Peyer's patch (tissue), 4 donors: ENCODE results near the gene CCDC51. TPM values are rescaled to one million over a fixed set of nuclear protein-coding genes. Genes with fewer than 3 reads are reported as not detected.
"Not testable (repeated sequence)": the region's sequence is repeated elsewhere in the genome, so short reads cannot be mapped to it uniquely, and the experiment has no call there.

Experiments used
- DNase-seq, 3 donors: peaks; one replicate each; pipeline ENCODE4 v3.0.0-alpha.2; 2017 to 2019
- H3K27ac ChIP-seq, 4 donors: fragments of 200-600 bp; sonication (generic); one replicate each; pipeline ENCODE4 v1.5.1; 2016 to 2019
- H3K27me3 ChIP-seq, 2 donors: fragments of 200-600 bp; sonication (generic); one replicate each; pipeline ENCODE4 v1.5.1; 2019
- H3K36me3 ChIP-seq, 3 donors: fragments of 200-600 bp; sonication (generic); one replicate each; pipeline ENCODE4 v1.5.1; 2016 to 2019
- H3K4me1 ChIP-seq, 4 donors: fragments of 200-600 bp; sonication (generic); one replicate each; pipeline ENCODE4 v1.5.1; 2016 to 2019
- H3K4me3 ChIP-seq, 4 donors: fragments of 200-600 bp; sonication (generic); 1 replicate in 3 of 4; 2 replicates in 1 of 4; pipeline ENCODE4 v1.5.1; 2016 to 2019; ENCODE audit warnings: mild to moderate bottlenecking in 1 of 4
- H3K9me3 ChIP-seq, 4 donors: fragments of 200-600 bp; sonication (generic); one replicate each; pipeline ENCODE4 v1.5.1; 2016 to 2019; ENCODE audit warnings: mild to moderate bottlenecking in 1 of 4
- CTCF ChIP-seq, 6 experiments: fragments of 450-650 bp in 4 of 6; fragments of 200-600 bp in 2 of 6; sonication (generic) in 1 of 6; IDR thresholded peaks; one replicate each; pipeline ENCODE4 v1.5.1; 2017 to 2019; ENCODE audit warnings: antibody characterized with exemption in 6 of 6, mild to moderate bottlenecking in 3 of 6, moderate library complexity in 1 of 6
- POLR2A ChIP-seq, 2 donors: fragments of 450-650 bp; IDR thresholded peaks; one replicate each; pipeline ENCODE4 v1.5.1; 2017; ENCODE audit warnings: antibody characterized with exemption in 2 of 2, mild to moderate bottlenecking in 2 of 2, moderate library complexity in 2 of 2
- total RNA-seq, 4 donors: library from RNA; depleted of rRNA; stranded (reverse); fragments of >200 nt; gene quantifications; one replicate each; pipeline ENCODE4 v1.1.0, GENCODE V29; 2016

The CCDC51 gene
- total RNA-seq, 4 donors from 2014 or later = 7.4 to 13.1 (median 9.1) TPM

- no peak for TF ChIP-seq POLR2A (IDR thresholded peaks at IDR 0.05)
- no peak for TF ChIP-seq CTCF (IDR thresholded peaks at IDR 0.05)
Measured at GRCh38 chr3:48476426-48477053, 36.6 kb upstream of the CCDC51 start.

GRCh38 chr3:48475188-48475587 is 35.3 kb upstream of the CCDC51 start:
- TF ChIP-seq POLR2A (IDR thresholded peaks at IDR 0.05) (no peak), CTCF (IDR thresholded peaks at IDR 0.05) (no peak)
- Histone ChIP-seq H3K27ac (no peak overlapping the region), H3K9me3 (no peaks in the 10 kb centered on the region), H3K27me3 (no peaks in the 10 kb centered on the region), H3K36me3 (no peaks in the 10 kb centered on the region), H3K4me1 (peaks cover 0 to 22% (median 17%) of the 10 kb centered on the region in 4 donors), H3K4me3 (no peak overlapping the region)
- no peak for DNase-seq

More at GRCh38 chr3:48476426-48477053, 36.6 kb upstream of the CCDC51 start:
- Histone ChIP-seq H3K27ac (peak overlapping the region in 1 of 4 donors; percentile 77), H3K27me3 (no peaks in the 10 kb centered on the region), H3K4me3 (no peak overlapping the region), H3K9me3 (no peaks in the 10 kb centered on the region), H3K36me3 (no peaks in the 10 kb centered on the region), H3K4me1 (peaks cover 0 to 14% (median 8%) of the 10 kb centered on the region in 4 donors)
- DNase-seq = no peak

- Histone ChIP-seq H3K4me3 (no peak overlapping the region), H3K36me3 (no peaks in the 10 kb centered on the region), H3K4me1 (peaks cover 0 to 28% (median 22%) of the 10 kb centered on the region in 4 donors), H3K9me3 (no peaks in the 10 kb centered on the region), H3K27ac (no peak overlapping the region), H3K27me3 (no peaks in the 10 kb centered on the region)
- no peak for DNase-seq
- TF ChIP-seq CTCF (IDR thresholded peaks at IDR 0.05) = no peak
- no peak for TF ChIP-seq POLR2A (IDR thresholded peaks at IDR 0.05)
Measured at GRCh38 chr3:48474619-48475018, 34.7 kb upstream of the CCDC51 start.

GRCh38 chr3:48474031-48474430 is 34.1 kb upstream of the CCDC51 start:
- H3K36me3 ChIP-seq, H3K27me3 ChIP-seq, H3K4me3 ChIP-seq, DNase-seq, H3K9me3 ChIP-seq: not testable (repeated sequence)
- peak overlapping the region in 2 of 4 donors; percentile 96 for H3K27ac ChIP-seq
- H3K4me1 ChIP-seq = peaks cover 0 to 34% (median 25%) of the 10 kb centered on the region in 4 donors

GRCh38 chr3:48473617-48473952 is 33.7 kb upstream of the CCDC51 start:
- H3K36me3 ChIP-seq = peaks cover 0 to 7% (median 0%) of the 10 kb centered on the region in 3 donors
- H3K4me3 ChIP-seq = no peak overlapping the region

More at GRCh38 chr3:48473617-48473952, 33.7 kb upstream of the CCDC51 start:
- H3K4me1 ChIP-seq = peaks cover 0 to 38% (median 25%) of the 10 kb centered on the region in 4 donors
- DNase-seq = no peak
- no peaks in the 10 kb centered on the region for H3K27me3 ChIP-seq
- no peaks in the 10 kb centered on the region for H3K9me3 ChIP-seq
- peak overlapping the region; percentile 90 to 96 (median 95) for H3K27ac ChIP-seq
- TF ChIP-seq CTCF (IDR thresholded peaks at IDR 0.05) (peak in 1 of 6 experiments; percentile 1), POLR2A (IDR thresholded peaks at IDR 0.05) (no peak)
